ENCODE measurements around the gene PTTG1IP. TPM values are rescaled to one million over a fixed set of nuclear protein-coding genes. Genes with fewer than 3 reads are reported as not detected.

Gene PTTG1IP, protein sequence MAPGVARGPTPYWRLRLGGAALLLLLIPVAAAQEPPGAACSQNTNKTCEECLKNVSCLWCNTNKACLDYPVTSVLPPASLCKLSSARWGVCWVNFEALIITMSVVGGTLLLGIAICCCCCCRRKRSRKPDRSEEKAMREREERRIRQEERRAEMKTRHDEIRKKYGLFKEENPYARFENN
- 201 and 245 TPM in 2 replicates for total RNA-seq

DNA sequence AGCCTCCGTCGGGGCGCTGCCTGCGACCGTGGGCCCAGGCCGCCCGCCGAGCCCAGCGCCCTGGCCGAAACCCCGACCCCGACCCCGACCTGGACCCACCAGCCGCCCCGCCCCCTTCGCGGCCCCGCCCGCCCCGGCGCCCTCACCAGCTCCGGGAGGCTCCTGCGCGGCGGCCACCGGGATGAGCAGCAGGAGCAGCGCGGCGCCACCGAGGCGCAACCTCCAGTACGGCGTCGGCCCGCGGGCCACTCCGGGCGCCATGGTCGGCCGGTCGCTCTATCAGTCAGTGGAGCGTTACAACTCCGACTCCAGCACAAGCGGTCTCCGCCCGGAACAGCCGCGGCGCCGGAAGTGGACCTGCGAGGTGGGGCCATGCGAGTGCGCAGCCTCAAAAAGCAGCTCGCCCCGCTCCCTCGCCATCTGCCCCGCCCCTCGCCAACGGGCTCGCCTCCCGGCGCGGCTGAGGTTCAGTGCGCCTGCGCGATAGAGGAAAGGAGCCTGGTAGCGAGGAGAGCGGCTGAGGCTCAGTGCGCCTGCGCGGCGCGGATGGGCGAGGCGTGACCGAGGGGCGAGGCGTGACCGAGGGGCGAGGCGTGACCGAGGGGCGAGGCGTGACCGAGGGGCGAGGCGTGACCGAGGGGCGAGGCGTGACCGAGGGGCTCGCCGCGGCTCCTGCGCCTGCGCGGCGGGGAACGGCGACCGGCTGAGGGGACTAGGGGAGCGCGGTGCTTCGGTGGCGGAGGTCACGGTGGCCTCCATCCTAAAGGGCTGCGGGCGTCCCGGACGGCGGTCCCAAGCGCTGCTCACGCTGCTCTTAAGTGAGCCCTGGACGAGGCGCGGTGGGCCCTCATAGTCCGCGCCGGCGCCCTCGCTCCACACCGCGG, at the start of gene PTTG1IP:
TSS of gene PTTG1IP (minus strand) at position 335 of the 884 bp plus-strand sequence. CDS start at position 261, 74 bp downstream.
- DNase-seq (ENCODE audit: low read depth): peak; percentile 98
- TF ChIP-seq CTCF (IDR thresholded peaks at IDR 0.05; ENCODE audit: insufficient read depth, low read depth, low read length): no peak
- H3K4me3 ChIP-seq (ENCODE audit: low read depth, low read length): peak within 1 kb of the TSS; percentile 87

- no peak for DNase-seq (ENCODE audit: low read depth)
- no peak overlapping the region for H3K4me3 ChIP-seq (ENCODE audit: low read depth, low read length)
- no peak for TF ChIP-seq CTCF (IDR thresholded peaks at IDR 0.05; ENCODE audit: insufficient read depth, low read depth, low read length)
These were observed 48.4 kb upstream of the PTTG1IP start for GRCh38 chr21:44921928-44922327.

GRCh38 chr21:44920694-44921604, 47.5 kb upstream of the PTTG1IP start, which contains the start of gene ITGB2:
TSS of gene ITGB2 (minus strand) at chr21:44920899. CDS start at chr21:44910782, 10,117 bp downstream.
- no peak for TF ChIP-seq CTCF (IDR thresholded peaks at IDR 0.05; ENCODE audit: insufficient read depth, low read depth, low read length)
- no peak within 1 kb of the TSS for H3K4me3 ChIP-seq (ENCODE audit: low read depth, low read length)
- DNase-seq (ENCODE audit: low read depth): no peak

- DNase-seq (ENCODE audit: low read depth): no peak
- H3K4me3 ChIP-seq (ENCODE audit: low read depth, low read length): no peak overlapping the region
- no peak for TF ChIP-seq CTCF (IDR thresholded peaks at IDR 0.05; ENCODE audit: insufficient read depth, low read depth, low read length)
These were observed 46.6 kb upstream of the PTTG1IP start for GRCh38 chr21:44919913-44920693.

DNA sequence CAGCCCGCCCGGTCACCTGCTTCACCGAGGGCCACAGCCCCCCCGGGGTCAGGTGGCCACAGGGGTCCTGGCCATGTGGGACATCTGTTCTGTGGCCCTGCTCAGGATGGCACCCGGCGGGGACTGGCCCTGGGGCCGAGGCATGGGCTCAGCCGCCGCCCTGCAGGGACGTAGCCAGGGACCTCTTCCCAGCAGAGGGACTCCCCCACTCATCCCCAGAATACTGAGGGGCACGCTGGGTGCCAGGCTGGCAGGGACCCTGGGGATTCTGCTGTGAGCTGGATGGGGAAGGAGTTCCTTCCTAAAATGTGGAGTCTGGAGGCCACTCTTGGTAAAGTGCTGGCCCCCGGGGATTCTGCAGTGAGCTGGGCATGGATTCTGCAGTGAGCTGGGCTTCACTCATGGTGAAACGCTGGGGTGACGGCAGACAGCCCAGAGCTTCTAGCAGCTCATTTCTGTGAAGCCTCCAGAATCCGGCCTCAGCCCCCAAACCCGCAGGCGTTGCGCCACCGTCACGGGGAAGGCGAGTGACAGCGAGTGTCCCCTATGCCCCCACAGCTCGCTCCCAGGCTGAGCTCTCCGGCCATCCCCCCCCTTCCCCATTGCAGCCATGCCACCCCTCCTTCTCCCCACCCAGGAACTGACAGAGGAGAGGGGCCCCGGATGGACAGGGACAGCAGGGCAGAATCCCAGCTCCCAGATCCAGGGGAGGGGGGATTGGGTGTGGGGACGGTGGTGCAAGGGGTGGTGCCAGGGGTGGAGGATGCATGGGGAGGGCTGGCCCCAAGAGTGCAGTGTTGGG, 45.8 kb upstream of the PTTG1IP start:
- DNase-seq (ENCODE audit: low read depth): no peak
- H3K4me3 ChIP-seq (ENCODE audit: low read depth, low read length): no peak overlapping the region
- no peak for TF ChIP-seq CTCF (IDR thresholded peaks at IDR 0.05; ENCODE audit: insufficient read depth, low read depth, low read length)
